IPS-NIHi7 (cell line): ENCODE data around the gene EIF2B5.
"Not testable (repeated sequence)": the region's sequence is repeated elsewhere in the genome, so short reads cannot be mapped to it uniquely, and the experiment has no call there.

ENCODE experiments used
- DNase-seq: peaks from one replicate; pipeline ENCODE4 v3.0.0; 2012; ENCODE audit warnings: mixed read lengths; ENCODE audit errors: extremely low spot score

EIF2B5 gene

DNA sequence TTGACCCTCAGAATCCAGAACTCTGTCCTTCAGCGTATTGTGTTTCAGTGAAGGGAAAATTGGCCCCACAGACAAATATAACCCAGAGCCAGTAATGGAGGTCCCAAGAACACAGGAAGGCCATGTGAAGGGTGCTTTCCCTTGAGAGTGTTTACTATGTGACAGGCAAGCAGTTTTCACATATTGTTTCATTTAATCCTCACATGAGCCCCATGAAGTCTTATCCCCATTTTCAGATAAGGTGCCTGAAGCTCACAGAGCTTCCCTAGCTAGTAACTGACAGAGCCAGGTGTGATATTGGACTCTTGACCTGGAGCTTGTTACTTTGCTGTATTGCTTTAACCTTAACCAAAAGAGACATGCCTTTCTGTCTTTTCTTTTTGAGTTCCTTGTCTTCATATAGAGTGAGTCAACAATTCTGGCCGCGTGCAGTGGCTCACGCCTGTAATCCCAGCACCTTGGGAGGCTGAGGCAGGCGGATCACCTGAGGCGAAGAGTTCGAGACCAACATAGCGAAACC is 10.7 kb downstream of the EIF2B5 start:
- no peak for DNase-seq

DNA sequence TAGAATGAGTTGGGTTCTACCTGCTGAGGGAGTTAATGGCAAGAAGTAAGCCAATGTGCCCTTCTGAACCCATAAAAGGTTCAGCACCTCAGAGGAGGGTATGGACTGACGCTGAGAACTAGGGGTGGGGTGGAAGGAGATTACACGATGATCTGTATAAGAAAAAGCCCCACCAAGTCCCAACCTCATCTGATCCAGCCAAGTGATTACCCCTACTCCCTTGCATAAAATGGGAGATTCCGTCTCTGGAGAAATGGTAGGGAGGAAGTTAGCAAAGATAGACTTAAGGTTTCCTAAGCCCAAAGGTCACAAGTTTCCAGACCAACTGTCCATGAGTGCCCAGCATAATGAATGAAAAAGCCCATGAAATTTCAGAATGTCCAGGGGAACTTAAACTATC is 12.9 kb downstream of the EIF2B5 start:
- no peak for DNase-seq

DNA sequence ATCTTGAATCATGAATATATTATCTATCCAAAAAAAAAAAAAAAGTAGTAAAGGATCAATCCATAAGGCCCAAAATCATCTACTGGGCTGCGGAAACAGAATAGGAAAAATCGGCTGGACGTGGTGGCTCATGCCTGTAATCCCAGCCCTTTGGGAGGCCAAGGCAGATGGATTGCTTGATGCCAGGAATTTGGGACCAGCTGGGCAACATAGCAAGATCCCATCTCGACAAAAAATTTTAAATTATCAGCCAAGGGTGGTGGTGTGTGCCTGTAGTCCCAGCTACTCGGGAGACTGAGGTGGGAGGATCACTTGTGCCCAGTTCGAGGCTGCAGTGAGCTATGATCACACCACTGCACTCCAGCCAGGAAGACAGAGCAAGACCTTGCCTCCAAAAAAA is 14.0 kb downstream of the EIF2B5 start:
- DNase-seq = no peak

DNA sequence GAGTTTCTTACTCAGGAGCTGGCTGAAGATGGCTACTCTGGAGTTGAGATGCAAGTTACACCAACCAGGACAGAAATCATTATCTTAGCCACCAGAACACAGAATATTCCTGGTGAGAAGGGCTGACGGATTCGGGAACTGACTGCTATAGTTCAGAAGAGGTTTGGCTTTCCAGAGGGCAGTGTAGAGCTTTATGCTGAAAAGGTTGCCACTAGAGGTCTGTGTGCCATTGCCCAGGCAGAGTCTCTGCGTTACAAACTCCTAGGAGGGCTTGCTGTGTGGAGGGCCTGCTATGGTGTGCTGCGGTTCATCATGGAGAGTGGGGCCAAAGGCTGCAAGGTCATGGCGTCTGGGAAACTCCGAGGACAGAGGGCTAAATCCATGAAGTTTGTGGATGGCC is 14.6 kb downstream of the EIF2B5 start:
- not testable (repeated sequence) for DNase-seq

DNA sequence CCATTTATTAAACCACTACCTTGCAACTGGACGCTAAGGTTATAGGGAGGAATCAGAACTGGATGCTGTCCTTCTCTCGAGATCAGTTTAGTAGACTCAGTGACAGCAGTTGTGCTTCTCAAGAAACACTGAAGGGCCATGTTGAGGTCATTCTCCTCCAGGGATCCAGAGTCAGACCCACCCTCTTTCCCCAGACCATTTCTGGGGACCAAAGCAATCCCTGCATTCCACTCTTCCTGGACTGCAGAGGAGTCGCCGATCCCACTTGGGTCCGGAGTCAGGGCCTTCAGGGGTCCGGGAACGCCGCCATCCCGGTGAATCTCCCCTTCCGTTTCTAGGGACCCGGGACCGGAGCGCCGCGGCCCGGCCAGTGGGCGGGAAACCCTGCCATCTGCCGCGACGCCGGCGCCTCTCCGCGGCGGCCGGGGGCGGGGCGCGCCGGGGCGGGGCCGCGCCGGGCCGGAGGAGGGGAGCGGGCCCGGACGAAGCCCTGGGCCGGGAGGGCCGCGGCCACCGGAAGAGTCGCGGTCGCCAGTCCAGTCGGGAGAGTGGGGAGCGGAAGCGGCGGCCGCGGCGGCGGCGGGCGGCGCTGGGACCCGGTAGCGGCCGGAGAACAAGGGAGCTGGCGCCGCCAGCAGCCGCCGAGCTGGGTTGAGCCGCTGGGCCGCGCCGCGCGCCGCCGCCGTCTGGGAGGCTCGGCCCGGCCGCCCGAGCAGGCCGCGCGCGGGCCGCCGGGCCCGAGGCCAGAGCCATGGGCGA is 19.9 kb downstream of the EIF2B5 start, which contains the start of gene DVL3:
Gene DVL3 (plus strand): TSS at position 493 of the 759 bp plus-strand sequence. CDS start 259 bp downstream, at position 752.
- peak; percentile 90 for DNase-seq

DNA sequence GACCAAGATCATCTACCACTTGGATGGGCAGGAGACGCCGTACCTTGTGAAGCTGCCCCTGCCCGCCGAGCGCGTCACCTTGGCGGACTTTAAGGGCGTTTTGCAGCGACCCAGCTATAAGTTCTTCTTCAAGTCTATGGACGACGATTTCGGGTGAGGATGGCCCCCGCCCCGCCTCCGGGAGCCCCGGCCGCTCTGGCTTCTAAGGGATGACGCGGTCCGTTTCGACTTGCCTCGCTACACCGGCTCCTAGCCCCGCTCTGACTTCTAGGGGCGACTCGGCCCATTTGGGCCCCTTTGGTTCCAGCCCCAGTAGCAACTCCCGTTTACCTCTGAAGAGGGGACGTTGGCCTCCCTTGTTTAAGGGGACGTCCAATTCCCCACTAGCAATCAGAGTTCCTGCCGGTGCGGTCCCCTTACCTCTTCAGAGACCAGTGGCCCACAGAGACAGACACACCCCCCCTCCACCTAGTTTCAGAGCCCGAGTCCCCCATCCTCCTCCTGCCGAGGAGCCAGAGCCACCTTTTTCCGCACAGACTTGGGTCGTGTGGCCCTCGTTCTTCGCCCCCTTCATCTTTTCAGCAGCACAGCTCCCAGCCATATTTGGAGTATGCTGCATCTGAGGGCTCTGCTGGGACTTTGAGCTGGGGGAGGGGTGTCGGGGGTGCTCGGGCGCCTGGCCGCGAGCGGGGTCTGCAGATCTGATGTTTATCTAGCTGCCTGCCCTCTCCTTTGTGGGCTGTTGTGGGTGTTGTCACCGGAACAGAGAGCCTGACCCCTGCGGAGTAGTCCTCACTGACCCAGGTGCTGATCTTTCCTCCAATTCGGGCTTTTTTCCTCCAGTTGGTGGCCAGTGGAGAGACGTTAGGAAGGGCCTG is 20.7 kb downstream of the EIF2B5 start:
- peak; percentile 49 for DNase-seq

DNA sequence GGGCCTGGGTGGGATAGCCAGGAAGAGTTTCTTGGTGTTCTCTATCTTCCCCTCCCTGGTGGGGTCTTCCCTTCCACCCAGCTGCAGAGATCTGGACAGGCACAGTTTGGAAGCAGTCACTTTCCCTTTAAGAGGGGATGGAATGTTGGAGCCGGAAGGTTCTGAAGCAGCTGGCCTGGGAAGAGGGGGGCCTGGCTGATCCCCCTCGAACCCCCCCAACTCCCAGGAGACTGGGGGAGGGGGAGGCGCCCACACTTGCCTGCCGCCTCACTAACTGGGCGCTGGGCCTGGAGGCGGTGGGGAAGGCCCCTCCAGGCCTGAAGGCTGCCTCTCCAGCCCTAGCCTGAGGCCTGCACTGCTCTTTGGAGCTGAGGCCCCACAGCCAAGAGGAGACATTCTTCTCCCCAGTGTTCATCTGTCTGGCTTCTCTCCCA is 21.4 kb downstream of the EIF2B5 start:
- peak; percentile 44 for DNase-seq

DNA sequence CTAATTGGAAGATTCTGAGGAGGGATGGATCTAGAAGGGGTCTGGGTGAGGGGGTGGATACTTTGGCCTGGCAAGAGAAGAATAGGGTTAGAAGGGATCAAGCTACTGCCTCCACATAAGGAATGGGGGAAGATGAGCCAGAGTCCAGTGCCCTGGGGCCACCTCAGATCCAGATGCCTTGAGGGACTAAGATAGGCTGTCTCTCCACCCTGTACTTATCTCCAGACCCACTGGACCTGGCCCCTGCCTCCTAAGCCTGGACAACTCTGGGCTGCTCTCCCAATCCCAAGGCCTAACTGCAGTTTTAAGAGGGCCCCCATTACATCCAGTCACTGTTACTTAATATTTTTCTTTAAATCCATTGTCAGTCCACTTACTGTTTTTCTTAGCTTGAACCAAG is 22.0 kb downstream of the EIF2B5 start:
- no peak for DNase-seq

DNA sequence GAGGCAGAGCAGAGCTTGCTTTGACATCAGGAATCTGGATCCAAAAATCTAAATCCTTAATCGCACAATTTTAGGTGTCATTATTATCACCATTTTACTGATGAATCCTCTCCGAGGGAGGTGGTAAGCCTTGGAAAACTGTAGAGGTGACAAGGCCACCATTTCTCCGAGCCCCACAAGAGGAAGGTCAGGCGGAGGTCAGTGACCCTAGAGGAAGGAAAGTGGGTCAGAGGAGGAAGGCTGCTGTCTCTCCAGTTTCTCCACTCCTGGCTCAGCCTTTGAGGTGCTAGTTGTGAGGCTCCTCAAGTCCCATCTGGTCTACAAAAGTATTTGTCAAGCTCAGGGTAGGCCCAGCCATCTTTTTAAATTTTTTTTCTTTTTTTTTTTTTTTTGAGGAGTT is 23.2 kb downstream of the EIF2B5 start:
- no peak for DNase-seq

DNA sequence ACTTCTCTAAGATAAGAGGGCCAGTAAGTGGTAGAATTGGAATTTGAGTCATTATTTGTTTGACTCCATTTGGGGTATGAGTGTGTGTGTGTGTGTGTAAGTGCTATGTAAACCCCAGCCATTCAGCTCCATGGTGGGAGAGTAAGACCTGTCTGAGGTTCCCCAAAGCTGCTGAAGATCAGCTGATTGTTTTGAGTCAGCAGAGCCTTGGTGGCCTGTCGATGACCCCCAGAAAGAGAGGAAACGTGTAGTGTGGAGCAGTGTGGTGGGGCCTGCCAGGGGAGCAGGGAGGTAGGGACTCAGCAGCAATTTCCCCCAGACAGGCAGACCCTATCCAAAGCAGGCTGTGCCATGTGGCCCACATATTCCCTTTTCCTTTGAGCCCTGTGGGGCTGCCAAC is 25.3 kb downstream of the EIF2B5 start:
- no peak for DNase-seq

DNA sequence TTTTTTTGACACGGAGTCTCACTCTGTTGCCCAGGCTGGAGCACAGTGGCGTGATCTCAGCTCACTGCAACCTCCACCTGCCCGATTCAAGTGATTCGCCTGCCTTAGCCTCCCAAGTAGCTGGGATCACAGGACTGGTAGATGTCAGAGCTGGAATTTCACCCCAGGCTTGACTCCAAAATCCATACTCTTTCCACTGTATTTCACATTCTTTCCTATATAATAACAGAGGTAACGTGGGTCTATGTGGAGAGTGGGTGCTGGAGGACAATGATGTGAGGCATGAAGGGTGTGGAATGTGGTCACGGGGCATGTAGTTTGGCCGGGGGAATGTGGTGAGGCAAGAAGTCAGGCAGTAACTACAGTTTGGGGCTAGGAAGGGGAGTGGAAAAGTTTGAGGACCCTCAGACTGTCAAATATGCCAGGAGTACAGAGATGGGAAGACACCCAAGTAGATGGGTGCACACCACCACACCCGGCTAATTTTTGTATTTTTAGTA is 27.5 kb downstream of the EIF2B5 start:
- DNase-seq = not testable (repeated sequence)

DNA sequence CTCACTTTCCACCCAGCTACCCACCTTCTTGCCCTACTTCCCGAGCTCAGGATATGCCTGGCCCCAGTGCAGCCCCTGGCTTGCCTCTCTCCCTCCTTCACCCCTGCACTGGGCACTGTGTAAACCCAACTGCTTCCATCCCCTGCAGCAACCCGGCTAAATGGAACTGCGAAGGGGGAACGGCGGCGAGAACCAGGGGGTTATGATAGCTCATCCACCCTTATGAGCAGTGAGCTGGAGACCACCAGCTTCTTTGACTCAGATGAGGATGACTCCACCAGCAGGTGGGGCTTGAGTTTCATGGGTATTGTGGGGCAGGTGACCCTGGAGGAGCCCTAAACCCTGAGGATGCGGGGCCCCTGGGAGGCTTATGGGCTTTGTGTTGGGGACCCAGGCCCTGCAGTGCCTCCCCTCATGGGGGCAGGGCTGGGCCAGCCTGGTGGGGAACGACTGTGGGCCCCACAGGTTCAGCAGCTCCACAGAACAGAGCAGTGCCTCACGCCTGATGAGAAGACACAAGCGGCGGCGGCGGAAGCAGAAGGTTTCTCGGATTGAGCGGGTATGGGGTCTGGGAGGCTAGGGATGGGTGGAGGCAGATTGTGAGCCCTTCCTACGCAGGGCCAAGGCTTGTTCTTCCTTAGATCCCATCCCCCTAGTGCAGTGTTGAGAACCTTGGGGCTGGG is 29.6 kb downstream of the EIF2B5 start:
- DNase-seq = no peak

DNA sequence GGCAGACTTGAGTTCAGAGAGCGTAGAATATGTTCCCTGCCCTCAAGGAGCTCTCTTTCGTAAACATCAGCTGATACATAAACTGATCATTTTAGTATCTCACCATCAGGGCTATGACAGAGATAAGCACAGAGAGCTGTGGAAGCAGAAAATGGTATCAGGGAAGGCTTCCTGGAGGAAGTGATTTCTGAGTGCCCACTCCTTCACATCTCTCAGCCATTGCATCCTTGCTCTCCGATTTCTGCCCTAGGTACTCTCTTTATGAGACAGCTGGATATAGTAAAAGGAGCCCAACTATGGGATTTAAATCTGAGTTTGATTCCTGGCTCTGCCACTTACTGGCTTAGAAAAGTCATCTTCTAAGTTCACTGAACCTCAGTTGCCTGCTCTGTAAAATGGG is 30.4 kb downstream of the EIF2B5 start:
- no peak for DNase-seq

DNA sequence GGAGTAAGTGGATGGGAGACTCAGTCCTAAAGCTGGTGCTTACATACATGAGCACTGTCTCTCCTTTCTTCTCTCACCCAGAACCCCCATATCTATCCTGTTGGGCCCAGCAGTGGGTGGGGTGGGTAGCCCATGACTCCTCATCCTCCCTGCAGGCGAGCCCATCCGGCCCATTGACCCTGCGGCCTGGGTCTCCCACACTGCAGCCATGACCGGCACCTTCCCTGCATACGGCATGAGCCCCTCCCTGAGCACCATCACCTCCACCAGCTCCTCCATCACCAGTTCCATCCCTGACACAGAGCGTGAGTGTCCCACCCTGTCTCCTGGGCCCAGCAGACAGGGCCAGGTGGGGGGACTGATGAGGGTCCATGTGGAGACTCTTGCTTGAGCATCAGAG is 31.5 kb downstream of the EIF2B5 start:
- DNase-seq = no peak

DNA sequence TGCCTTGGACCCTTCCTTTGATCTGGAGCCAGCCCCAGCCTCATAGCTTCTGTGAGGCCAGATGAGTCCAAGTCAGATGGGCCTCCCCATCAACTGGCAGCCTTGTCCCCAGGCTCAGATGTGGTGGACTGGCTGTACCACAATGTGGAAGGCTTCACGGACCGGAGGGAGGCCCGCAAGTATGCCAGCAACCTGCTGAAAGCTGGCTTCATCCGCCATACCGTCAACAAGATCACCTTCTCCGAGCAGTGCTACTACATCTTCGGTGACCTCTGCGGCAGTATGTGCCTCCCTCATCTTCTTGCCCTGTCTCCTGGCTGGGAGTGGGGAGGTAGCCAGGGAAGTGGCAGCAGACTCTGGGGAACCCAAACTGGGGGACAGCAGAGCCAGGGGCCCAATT is 32.6 kb downstream of the EIF2B5 start:
- no peak for DNase-seq

DNA sequence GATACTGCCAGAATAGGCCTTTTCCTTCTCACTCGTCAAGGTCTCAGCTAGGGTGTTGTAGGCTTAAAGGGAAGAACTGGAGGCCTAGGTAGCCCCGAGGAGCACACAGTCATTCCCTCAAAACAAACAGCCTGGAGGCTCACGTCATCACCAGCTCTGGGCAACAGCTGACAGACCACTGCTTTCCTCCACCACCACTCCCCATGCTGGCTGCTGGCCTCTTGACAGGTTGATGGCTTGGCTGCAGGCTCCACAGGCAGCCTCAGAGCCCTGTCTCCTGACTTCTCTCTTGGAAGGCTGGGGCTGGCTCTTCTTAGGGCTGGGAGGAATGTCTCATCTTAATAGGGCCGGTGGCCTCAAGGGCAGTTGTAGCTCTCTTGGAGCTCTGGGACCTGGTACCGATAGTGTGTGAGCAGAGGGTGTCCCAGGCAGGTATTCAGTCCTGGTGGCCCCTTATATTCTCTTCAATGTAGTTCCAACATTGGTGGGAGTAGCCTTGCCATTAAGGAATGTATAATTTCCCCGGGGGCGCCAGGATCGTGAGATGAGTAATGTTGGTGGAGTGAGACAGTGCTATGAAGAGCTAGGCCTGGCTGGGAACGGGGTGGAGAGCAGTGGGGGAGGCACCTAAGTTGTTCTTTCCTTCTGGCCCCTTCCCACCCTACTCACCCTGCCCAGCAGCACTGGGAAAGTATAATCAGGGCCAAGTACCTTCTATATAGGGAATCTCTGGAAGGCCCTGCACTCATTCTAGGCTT is 33.4 kb downstream of the EIF2B5 start:
- no peak for DNase-seq

DNA sequence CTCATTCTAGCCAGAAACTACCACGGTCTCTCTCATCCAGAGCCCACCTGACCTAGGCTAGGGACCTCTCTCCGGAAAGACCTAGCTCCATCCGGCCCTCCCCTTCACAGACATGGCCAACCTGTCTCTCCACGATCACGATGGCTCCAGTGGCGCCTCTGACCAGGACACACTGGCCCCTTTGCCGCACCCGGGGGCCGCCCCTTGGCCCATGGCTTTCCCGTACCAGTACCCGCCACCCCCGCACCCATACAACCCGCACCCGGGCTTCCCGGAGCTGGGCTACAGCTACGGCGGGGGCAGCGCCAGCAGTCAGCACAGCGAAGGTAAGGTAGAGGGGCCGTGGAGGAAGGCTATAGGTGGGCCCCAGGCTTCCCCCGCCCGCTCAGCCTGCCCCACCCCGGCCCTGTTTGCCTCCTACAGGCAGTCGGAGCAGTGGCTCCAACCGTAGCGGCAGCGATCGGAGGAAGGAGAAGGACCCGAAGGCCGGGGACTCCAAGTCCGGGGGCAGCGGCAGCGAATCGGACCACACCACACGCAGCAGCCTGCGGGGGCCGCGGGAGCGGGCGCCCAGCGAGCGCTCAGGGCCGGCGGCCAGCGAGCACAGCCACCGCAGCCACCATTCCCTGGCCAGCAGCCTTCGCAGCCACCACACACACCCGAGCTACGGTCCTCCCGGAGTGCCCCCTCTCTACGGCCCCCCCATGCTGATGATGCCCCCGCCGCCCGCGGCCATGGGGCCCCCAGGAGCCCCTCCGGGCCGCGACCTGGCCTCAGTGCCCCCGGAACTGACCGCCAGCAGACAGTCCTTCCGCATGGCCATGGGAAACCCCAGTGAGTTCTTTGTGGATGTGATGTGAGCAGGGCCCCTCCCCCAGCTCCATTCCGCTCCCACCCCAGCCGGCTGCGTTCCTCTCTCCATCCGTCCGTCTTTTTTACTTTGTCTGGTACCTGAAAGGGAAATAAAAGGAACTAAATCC is 35.0 kb downstream of the EIF2B5 start:
- DNase-seq = no peak

DNA sequence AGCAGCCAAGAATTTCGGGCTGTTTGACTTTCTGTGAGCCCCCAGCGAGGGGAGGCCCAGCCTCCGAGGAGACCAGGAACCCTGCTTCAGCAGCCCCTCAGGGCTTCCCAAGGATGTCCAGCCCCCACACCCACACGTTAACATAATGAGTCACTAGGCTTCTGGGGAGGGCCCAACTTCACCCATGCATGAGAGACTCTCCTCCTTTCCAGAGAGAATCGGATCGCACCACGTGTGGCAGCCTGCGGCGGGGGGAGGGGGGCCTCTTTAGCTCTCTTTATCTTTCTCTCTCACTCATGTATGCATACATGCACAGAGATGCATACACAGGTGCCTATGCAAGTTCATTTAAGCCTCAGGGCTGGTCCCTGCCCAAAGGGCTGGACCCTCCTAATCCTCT is 36.4 kb downstream of the EIF2B5 start:
- DNase-seq = peak; percentile 26

DNA sequence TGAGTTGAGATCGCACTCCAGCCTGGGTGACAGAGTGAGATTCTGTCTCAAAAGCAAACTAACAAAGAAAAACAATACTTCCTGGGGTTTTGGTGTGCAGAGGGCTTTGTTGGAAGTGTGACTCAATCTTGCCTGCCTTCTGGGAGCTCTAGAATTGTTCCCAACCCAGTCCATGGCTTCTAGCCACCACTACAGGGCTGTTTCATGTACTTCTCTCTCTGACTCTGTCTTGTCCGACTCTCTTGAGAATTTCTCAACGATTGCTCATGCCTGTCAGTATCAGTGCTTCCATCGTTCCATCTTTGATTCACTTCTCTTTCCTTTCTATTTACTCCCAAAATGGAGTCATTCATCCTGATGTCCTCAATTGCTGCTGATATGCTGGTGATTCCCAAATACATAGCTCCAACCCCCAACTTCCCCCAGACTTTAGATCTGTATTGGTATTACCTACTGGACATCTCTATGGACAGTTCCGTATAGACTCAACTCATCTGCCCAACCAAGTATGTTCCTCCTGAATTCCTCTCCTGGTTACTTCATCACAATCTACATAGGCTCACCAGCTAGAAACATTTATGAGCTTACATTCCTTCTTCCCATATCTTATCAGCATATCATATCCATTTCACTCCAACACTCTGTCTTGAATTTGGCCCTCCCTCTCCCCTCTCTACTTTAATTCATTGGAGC is 37.7 kb downstream of the EIF2B5 start:
- DNase-seq = no peak
